Tibial nerve (tissue), 3 donors: Measurements from ENCODE around the gene CRNN.

Experiments used
- POLR2A ChIP-seq, 2 donors: fragments of 450-650 bp; IDR thresholded peaks; one replicate each; pipeline ENCODE4 v1.6.1; 2017; ENCODE audit warnings: antibody characterized with exemption in 2 of 2, mild to moderate bottlenecking in 2 of 2, moderate library complexity in 2 of 2
- TF ChIP-seq, protein P1 (sequence below), 5 experiments: fragments of 200-600 bp in 3 of 5; fragments of 450-650 bp in 2 of 5; sonication (generic) in 3 of 5; IDR thresholded peaks; one replicate each; pipeline ENCODE4 v1.5.1; 2016 to 2019; ENCODE audit warnings: antibody characterized with exemption in 5 of 5, mild to moderate bottlenecking in 3 of 5, moderate library complexity in 2 of 5

- TF ChIP-seq, protein P1, sequence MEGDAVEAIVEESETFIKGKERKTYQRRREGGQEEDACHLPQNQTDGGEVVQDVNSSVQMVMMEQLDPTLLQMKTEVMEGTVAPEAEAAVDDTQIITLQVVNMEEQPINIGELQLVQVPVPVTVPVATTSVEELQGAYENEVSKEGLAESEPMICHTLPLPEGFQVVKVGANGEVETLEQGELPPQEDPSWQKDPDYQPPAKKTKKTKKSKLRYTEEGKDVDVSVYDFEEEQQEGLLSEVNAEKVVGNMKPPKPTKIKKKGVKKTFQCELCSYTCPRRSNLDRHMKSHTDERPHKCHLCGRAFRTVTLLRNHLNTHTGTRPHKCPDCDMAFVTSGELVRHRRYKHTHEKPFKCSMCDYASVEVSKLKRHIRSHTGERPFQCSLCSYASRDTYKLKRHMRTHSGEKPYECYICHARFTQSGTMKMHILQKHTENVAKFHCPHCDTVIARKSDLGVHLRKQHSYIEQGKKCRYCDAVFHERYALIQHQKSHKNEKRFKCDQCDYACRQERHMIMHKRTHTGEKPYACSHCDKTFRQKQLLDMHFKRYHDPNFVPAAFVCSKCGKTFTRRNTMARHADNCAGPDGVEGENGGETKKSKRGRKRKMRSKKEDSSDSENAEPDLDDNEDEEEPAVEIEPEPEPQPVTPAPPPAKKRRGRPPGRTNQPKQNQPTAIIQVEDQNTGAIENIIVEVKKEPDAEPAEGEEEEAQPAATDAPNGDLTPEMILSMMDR (IDR thresholded peaks at IDR 0.05), result no peak
- TF ChIP-seq POLR2A (IDR thresholded peaks at IDR 0.05), result no peak
Measured at GRCh38 chr1:152442765-152443164, 28.7 kb upstream of the CRNN start.
